HL-60 (cell line): ENCODE measurements around the gene RBM41.

Experiments used
- CTCF ChIP-seq: IDR thresholded peaks from one replicate; pipeline ENCODE4 v1.5.1; 2011; ENCODE audit warnings: low read length, control low read depth, inconsistent platforms; ENCODE audit not compliant: insufficient read depth
- POLR2AphosphoS5 ChIP-seq: IDR thresholded peaks from 2 replicates; pipeline ENCODE4 v1.6.1; 2012; ENCODE audit warnings: low read depth
- REST ChIP-seq: IDR thresholded peaks from 2 replicates; pipeline ENCODE4 v1.6.1; 2012; ENCODE audit warnings: low read depth; ENCODE audit not compliant: insufficient replicate concordance

- TF ChIP-seq POLR2AphosphoS5 (no peak), REST (no peak), CTCF (no peak)
Observed at GRCh38 chrX:107153005-107153404, 34.4 kb upstream of the RBM41 start.
